ENCODE data around the gene CCM2. TPM values are rescaled to one million over a fixed set of nuclear protein-coding genes. Genes with fewer than 3 reads are reported as not detected.

CCM2 gene
- total and polyA plus RNA-seq, 4 donors, result 21.7 to 57.6 (median 51.1) TPM

DNA sequence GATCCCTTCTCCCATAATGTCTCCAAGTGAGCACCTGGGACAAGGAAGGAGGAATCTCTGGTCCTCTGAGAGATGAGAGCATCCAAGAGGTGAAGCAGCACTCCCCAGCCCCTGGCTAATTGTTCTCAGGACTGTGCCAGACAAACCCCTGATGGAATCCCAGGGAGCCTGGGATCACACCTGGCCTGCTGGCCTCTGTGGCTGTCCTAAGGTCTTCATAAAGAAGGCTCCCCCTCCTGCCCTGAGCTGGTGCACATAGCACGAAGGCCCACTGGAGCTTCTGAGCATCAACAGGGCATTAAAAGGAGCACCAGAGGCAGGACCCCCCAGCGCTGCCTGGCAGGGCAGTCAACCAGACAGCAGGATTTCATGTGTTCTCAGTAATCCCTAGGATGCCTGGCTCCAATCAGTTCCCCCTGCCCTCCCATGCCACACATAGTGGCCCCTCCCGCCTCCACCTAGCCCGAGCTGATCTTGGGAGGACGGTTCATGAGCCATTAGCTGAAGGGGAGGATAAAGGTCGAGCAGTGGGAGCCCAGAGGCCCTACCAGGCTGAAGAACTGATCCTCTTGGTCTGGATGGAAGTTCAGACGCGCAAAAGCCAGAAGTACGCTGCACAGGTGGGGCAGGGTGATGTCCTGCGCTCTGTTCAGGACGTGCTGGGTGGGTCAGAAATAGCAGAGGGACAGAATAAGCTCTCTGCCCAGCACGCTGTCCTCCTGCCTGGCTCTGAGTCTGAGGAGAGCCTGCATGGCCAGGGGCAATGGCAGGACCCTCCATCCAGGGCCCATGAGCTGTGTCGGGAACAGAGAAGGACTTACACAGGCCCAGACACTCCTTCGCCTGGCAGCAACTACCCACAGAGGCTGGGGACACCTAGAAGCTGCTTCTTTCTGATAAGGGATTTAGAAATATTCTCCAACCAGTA, 103.0 kb downstream of the CCM2 start:
- ATAC-seq (ENCODE audit: insufficient read depth, low FRiP score), result no peak
- 96 to 98% methylated on average over 13 to 14 of the region's 14 CpGs for WGBS, 2 donors
- H3K4me1 ChIP-seq (ENCODE audit: control insufficient read depth in 5 of 5, insufficient read depth in 5 of 5, low read length in 5 of 5), result peaks cover 0 to 6% (median 0%) of the 10 kb centered on the region in 5 donors
- no peak overlapping the region for H3K4me3 ChIP-seq
- no peak overlapping the region for H3K27ac ChIP-seq (ENCODE audit: low read depth in 1 of 2, low read length in 1 of 2)
- no peak overlapping the region for H3K9ac ChIP-seq (ENCODE audit: insufficient read depth in 1 of 2, low read length in 2 of 2)
- peaks cover 40 to 79% (median 54%) of the 10 kb centered on the region in 4 donors for H3K36me3 ChIP-seq (ENCODE audit: control insufficient read depth in 4 of 4, insufficient read depth in 4 of 4, low read length in 4 of 4)
- no peak for TF ChIP-seq CTCF (IDR thresholded peaks at IDR 0.05; ENCODE audit: control extremely low read depth, extremely low read depth)
- peak in 1 of 3 donors; percentile 7 for DNase-seq
- no peaks in the 10 kb centered on the region for H3K27me3 ChIP-seq (ENCODE audit: control insufficient read depth in 3 of 3, insufficient read depth in 3 of 3, low read length in 2 of 3)
- no peaks in the 10 kb centered on the region for H3K9me3 ChIP-seq (ENCODE audit: control insufficient read depth in 4 of 4, insufficient read depth in 3 of 4, low read length in 3 of 4)

DNA sequence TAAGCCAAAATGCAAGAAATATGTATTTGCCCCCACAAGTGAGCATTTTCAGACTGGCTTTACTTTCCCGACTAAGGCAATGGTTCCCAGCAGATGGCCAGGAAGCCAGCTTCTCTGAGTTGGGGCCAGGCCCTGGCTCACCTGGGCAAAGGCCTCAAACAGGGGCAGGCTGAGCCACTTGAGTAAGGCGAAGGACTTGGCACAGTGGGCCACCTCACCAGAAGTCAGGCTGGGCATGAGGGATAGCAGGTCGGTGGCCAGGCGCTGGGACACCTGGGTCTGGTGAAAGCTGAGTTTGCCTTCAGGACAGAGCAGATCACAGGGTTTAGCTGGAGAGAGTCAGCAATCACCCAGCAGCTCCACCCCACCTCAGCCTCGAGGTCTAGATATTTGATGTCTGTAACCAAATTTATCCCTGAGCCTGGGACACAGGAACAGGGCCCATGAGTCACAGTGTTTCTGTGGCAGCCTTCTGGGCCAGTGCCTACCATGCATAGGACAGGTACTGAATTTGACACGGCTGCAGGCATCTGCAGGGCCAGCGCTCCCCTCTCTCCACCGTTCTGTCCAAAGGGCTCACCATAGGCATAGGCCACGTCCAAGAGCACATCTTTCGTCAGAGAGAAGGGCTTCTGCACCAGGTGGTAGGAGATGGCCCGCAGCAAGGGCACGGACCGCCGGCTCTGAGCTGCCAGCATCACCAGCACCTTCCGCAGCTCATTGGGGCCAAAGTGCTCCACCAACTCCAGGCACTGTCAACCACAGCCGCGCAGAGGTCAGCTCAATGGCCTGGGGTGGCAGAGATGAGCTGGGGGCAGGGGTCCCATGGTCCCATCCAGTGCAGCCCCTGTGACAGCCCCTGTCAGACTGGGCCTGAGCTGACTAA, 104.2 kb downstream of the CCM2 start:
- H3K36me3 ChIP-seq (ENCODE audit: control insufficient read depth in 4 of 4, insufficient read depth in 4 of 4, low read length in 4 of 4), result peaks cover 49 to 87% (median 64%) of the 10 kb centered on the region in 4 donors
- TF ChIP-seq CTCF (IDR thresholded peaks at IDR 0.05; ENCODE audit: control extremely low read depth, extremely low read depth), result no peak
- WGBS, 2 donors, result 94 to 98% methylated on average over 17 of the region's 17 CpGs

DNA sequence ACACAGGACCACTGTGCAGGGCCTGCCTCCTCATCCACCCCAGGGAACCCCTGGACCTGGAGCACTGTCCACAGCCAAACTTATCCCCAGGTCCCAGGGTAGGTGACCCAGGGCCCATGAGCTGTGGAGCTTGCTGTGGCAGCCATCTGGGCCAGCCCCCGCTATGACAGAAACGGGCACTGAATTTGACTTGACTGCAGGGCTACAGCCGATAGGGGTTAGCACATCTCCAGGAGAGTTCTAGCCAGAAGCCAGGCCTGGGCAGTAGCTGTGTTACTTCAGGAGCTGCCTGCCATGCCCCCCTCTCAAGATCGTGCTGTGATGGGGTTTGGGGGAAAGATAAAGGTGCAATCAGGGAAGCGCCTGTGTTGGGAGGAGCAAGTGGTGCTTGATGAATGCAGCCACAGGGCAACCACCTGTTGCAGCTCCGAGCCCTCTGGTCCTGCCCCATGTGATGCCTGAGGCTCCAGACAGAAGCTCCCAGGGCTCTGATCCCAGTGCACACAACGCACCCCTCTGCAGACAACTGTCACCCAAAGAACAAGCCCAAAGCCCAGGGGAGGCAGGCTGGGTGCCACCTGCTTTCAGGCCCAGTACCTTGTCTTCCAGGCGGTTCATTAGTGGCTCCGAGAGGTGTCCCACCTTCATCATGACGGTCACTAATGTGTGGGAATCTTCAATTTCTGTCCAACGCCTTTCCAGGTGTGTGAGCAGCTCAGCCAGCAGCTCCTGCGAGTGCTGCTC, 105.0 kb downstream of the CCM2 start:
- no peak for TF ChIP-seq CTCF (IDR thresholded peaks at IDR 0.05; ENCODE audit: control extremely low read depth, extremely low read depth)
- Histone ChIP-seq H3K9me3 (ENCODE audit: control insufficient read depth in 4 of 4, insufficient read depth in 3 of 4, low read length in 3 of 4) (no peaks in the 10 kb centered on the region), H3K36me3 (ENCODE audit: control insufficient read depth in 4 of 4, insufficient read depth in 4 of 4, low read length in 4 of 4) (peaks cover 49 to 79% (median 63%) of the 10 kb centered on the region in 4 donors), H3K9ac (ENCODE audit: insufficient read depth in 1 of 2, low read length in 2 of 2) (no peak overlapping the region), H3K27me3 (ENCODE audit: control insufficient read depth in 3 of 3, insufficient read depth in 3 of 3, low read length in 2 of 3) (no peaks in the 10 kb centered on the region), H3K4me3 (no peak overlapping the region), H3K27ac (ENCODE audit: low read depth in 1 of 2, low read length in 1 of 2) (no peak overlapping the region), H3K4me1 (ENCODE audit: control insufficient read depth in 5 of 5, insufficient read depth in 5 of 5, low read length in 5 of 5) (peaks cover 0 to 8% (median 3%) of the 10 kb centered on the region in 5 donors)
- no peak for ATAC-seq (ENCODE audit: insufficient read depth, low FRiP score)
- WGBS, 2 donors, result 96% methylated on average over 12 of the region's 12 CpGs
- no peak for DNase-seq

More for the DNA sequence above, 104.2 kb downstream of the CCM2 start:
- Histone ChIP-seq H3K27me3 (ENCODE audit: control insufficient read depth in 3 of 3, insufficient read depth in 3 of 3, low read length in 2 of 3) (no peaks in the 10 kb centered on the region), H3K27ac (ENCODE audit: low read depth in 1 of 2, low read length in 1 of 2) (no peak overlapping the region), H3K9me3 (ENCODE audit: control insufficient read depth in 4 of 4, insufficient read depth in 3 of 4, low read length in 3 of 4) (no peaks in the 10 kb centered on the region), H3K4me3 (no peak overlapping the region), H3K4me1 (ENCODE audit: control insufficient read depth in 5 of 5, insufficient read depth in 5 of 5, low read length in 5 of 5) (peaks cover 0 to 8% (median 3%) of the 10 kb centered on the region in 5 donors), H3K9ac (ENCODE audit: insufficient read depth in 1 of 2, low read length in 2 of 2) (no peak overlapping the region)
- peak in 1 of 3 donors; percentile 10 for DNase-seq
- ATAC-seq (ENCODE audit: insufficient read depth, low FRiP score), result no peak

Measured in lung (tissue), 12 donors.